Omental fat pad (tissue), 4 donors: Measurements from ENCODE around the gene TRNT1. TPM values are rescaled to one million over a fixed set of nuclear protein-coding genes. Genes with fewer than 3 reads are reported as not detected.

Source experiments
- ATAC-seq: fragments of 150-250 bp; one replicate; pipeline ENCODE4 v1.9.1; 2016; ENCODE audit warnings: mild to moderate bottlenecking, moderate library complexity; ENCODE audit not compliant: low FRiP score
- DNase-seq: peaks from one replicate; pipeline ENCODE4 v3.0.0-alpha.2; 2019; ENCODE audit warnings: low spot score
- total RNA-seq, 4 donors: library from RNA; depleted of rRNA; stranded (reverse); fragments of >200 nt; gene quantifications; one replicate each; pipeline ENCODE4 v1.1.0, GENCODE V29; 2016
- TF ChIP-seq, protein P1 (sequence below), 3 donors: fragments of 450-650 bp; IDR thresholded peaks; one replicate each; pipeline ENCODE4 v1.5.1; 2016 to 2017; ENCODE audit warnings: antibody characterized with exemption in 3 of 3, mild to moderate bottlenecking in 3 of 3, moderate library complexity in 2 of 3

Gene TRNT1
- total RNA-seq, 4 donors from 2014 or later, result 16.0 to 42.7 (median 27.6) TPM

DNA sequence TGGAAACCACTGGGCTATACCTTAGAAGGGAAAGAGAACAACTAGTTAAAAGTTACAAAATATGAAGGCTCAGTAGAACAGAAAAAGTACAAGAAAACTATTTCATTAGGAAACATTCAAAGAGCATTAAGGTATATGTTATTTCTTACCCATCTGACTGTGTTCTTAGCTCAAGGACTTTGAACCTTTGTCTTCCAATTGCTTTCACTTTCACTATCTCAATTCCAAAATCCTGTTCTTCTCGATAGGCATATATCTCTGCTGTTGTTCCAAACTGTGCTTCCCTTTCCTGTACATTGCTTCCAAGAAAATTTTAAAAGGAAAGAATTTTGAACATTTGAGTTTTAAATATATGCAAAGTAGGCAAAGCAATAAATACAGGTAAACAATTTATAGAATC lies 45.9 kb downstream of the TRNT1 start:
- no peak for ATAC-seq
- TF ChIP-seq, protein P1, sequence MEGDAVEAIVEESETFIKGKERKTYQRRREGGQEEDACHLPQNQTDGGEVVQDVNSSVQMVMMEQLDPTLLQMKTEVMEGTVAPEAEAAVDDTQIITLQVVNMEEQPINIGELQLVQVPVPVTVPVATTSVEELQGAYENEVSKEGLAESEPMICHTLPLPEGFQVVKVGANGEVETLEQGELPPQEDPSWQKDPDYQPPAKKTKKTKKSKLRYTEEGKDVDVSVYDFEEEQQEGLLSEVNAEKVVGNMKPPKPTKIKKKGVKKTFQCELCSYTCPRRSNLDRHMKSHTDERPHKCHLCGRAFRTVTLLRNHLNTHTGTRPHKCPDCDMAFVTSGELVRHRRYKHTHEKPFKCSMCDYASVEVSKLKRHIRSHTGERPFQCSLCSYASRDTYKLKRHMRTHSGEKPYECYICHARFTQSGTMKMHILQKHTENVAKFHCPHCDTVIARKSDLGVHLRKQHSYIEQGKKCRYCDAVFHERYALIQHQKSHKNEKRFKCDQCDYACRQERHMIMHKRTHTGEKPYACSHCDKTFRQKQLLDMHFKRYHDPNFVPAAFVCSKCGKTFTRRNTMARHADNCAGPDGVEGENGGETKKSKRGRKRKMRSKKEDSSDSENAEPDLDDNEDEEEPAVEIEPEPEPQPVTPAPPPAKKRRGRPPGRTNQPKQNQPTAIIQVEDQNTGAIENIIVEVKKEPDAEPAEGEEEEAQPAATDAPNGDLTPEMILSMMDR (IDR thresholded peaks at IDR 0.05), result no peak
- DNase-seq, result no peak

GRCh38 chr3:3177861-3178497 lies 51.2 kb downstream of the TRNT1 start:
- no peak for ATAC-seq
- TF ChIP-seq, protein P1 (IDR thresholded peaks at IDR 0.05), result no peak
- no peak for DNase-seq

DNA sequence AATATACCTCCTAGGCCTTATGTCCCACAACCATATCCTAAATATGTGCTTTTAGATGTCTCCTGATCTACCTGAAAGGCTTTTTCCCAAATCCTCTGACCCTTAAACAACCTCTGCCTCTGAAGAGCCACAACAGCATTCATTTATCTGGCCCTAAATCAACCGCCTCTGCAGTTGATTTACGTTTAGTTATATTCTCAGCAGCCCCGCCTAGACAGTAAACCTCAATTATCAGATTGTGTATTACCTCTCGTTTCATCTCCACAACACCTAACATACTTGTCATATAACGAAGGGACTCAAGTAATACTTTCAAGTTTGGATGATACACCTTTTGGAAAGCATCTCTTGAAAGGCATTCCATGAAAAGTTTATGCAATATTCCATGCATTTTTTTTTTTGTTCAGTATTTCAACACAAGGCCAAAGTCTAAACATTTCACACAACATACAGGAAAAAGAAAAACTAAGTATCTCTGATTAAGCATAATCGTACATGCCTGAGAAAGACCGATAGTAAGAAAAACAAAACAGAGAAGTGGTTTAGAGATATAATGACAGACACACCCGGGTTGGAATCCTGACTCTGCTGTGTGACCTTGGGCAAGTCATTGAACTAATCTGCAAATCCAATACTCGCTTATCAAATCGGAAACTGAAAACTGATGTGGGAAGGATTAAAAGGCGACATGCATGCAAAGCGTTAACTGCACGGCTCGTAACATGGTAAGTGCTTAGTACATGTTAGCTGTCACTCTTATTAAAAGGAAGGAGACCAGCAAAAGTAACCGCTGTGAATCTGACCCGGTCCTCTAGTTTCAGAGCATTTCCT lies 52.0 kb downstream of the TRNT1 start:
- TF ChIP-seq, protein P1 (IDR thresholded peaks at IDR 0.05), result no peak
- no peak for DNase-seq
- ATAC-seq, result no peak

DNA sequence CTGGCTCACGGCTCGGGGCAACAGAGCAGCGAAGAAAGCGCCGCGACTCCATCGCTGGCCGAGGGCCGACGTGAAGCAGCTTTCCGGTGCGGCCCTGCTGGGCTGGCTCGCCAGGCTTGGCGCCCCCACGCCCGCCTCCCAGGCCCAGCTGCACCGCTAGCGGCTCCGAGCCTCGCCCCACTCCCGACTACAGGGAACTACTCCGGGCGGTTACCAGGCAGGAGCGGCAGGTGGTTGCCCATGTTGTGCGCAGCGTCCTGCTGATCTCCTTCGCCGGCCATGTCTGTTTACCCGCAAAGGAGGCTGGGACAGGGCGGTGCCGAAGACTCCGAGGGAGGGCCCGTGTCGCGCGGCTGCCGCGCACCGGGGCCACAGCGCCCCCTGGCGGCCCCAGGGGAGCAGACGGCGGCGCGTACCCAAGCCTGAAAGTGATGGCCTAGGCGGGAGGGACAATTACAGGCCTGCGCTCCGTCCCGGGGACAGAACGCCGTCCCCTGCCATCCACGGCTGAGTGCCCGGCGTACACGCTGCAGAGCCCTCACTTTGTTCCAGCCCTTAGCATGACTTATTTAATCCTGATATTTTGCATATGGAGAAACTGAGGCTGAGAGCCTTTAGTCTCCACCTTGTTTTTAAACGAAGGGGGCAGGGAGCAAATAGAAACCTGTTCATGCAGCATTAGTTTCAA lies 52.8 kb downstream of the TRNT1 start, which contains the start of gene CRBN:
Gene CRBN (minus strand): TSS at position 285 of the 688 bp plus-strand sequence. CDS start 4 bp downstream, at position 281.
- TF ChIP-seq, protein P1 (IDR thresholded peaks at IDR 0.05), result peak in 2 of 3 donors; percentile 66 to 97
- peak; percentile 73 for DNase-seq
- ATAC-seq, result peak; percentile 97

- ATAC-seq (no peak), DNase-seq (no peak)
- TF ChIP-seq, protein P1 (IDR thresholded peaks at IDR 0.05), result no peak
Measured at GRCh38 chr3:3180456-3180855, 53.7 kb downstream of the TRNT1 start.

DNA sequence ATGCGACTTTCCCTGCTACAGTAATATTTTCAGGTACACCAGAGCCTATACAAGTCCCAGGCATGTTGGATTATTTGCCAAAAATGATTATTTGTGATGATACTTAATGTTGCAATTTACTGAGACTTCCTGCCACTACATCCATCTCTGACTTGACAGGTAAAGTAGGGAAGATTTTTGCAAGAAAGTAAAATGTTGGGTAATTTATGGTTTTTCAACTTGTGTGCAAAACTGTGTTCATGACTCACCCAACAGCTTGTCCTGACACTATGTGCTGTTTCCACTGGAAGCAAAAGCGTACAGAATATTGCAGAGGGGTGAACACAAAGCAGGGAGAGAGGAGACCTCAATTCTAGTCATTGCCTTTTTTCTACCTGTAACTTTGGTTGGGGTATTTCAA lies 58.1 kb downstream of the TRNT1 start:
- DNase-seq (no peak), ATAC-seq (no peak)
- TF ChIP-seq, protein P1 (IDR thresholded peaks at IDR 0.05), result no peak
